Measurements from ENCODE around the gene GPC6.

GRCh38 chr13:93818345-93818744 is 591.7 kb downstream of the GPC6 start:
- TF ChIP-seq CTCF (IDR thresholded peaks at IDR 0.05; ENCODE audit: extremely low read depth in 1 of 2, insufficient read depth in 1 of 2, low read depth in 1 of 2, low read length in 2 of 2) (no peak), EZH2 (IDR thresholded peaks at IDR 0.05; ENCODE audit: borderline replicate concordance, low read depth, low read length, severe bottlenecking) (no peak)

Data from endothelial cell of umbilical vein (primary cell).